Skeletal muscle tissue (tissue), 4 donors: ENCODE results near the gene PRDM16. TPM values are rescaled to one million over a fixed set of nuclear protein-coding genes. Genes with fewer than 3 reads are reported as not detected.
"Not testable (repeated sequence)": the region's sequence is repeated elsewhere in the genome, so short reads cannot be mapped to it uniquely, and the experiment has no call there.

ENCODE experiments used
- H3K27ac ChIP-seq: one replicate; pipeline ENCODE4 v1.7.0; 2013; ENCODE audit warnings: mild to moderate bottlenecking, low read depth, low read length, inconsistent platforms
- H3K27me3 ChIP-seq, 3 donors: one replicate each; pipeline ENCODE4 v1.7.0; 2013; ENCODE audit warnings: low read length in 3 of 3; ENCODE audit not compliant: control insufficient read depth in 3 of 3, insufficient read depth in 3 of 3
- H3K36me3 ChIP-seq, 3 donors: one replicate each; pipeline ENCODE4 v1.7.0; 2013; ENCODE audit warnings: low read length in 3 of 3; ENCODE audit not compliant: control insufficient read depth in 3 of 3, insufficient read depth in 3 of 3
- H3K4me1 ChIP-seq, 3 donors: one replicate each; pipeline ENCODE4 v1.7.0; 2013; ENCODE audit warnings: low read length in 3 of 3, mild to moderate bottlenecking in 3 of 3; ENCODE audit not compliant: control insufficient read depth in 3 of 3, insufficient read depth in 3 of 3
- H3K4me3 ChIP-seq, 3 donors: one replicate each; pipeline ENCODE4 v1.7.0; 2013; ENCODE audit warnings: low read length in 3 of 3
- H3K9ac ChIP-seq, 3 donors: one replicate each; pipeline ENCODE4 v1.7.0; 2013; ENCODE audit warnings: low read length in 3 of 3, mild to moderate bottlenecking in 3 of 3, moderate library complexity in 2 of 3, low read depth in 1 of 3
- H3K9me3 ChIP-seq, 3 donors: one replicate each; pipeline ENCODE4 v1.7.0; 2013; ENCODE audit warnings: low read length in 3 of 3; ENCODE audit not compliant: control insufficient read depth in 3 of 3
- total RNA-seq: library from RNA; depleted of rRNA; stranded (reverse); fragments of >200 nt; gene quantifications from one replicate; pipeline ENCODE4 v1.2.3, GENCODE V29; 2014
- donor health status: Osteomylitis.

The PRDM16 gene
- total RNA-seq, 1 donor from 2014 or later, result 4.7 TPM

GRCh38 chr1:3087049-3087448, 18.0 kb downstream of the PRDM16 start:
- Histone ChIP-seq H3K4me1 (no peaks in the 10 kb centered on the region), H3K9me3 (no peaks in the 10 kb centered on the region), H3K4me3 (no peak overlapping the region), H3K36me3 (no peaks in the 10 kb centered on the region), H3K9ac (no peak overlapping the region), H3K27ac (no peak overlapping the region), H3K27me3 (peaks cover 0 to 33% (median 8%) of the 10 kb centered on the region in 3 donors)

GRCh38 chr1:3087946-3088668, 19.1 kb downstream of the PRDM16 start:
- not testable (repeated sequence) for H3K27ac ChIP-seq, H3K36me3 ChIP-seq, H3K9ac ChIP-seq, H3K4me3 ChIP-seq, H3K4me1 ChIP-seq, H3K9me3 ChIP-seq
- H3K27me3 ChIP-seq, result peaks cover 0 to 44% (median 11%) of the 10 kb centered on the region in 3 donors

- Histone ChIP-seq H3K4me1 (peaks cover 0 to 8% (median 4%) of the 10 kb centered on the region in 3 donors), H3K36me3 (no peaks in the 10 kb centered on the region)
These were observed 20.5 kb downstream of the PRDM16 start for GRCh38 chr1:3089490-3089889.

GRCh38 chr1:3091334-3091733, 22.3 kb downstream of the PRDM16 start:
- Histone ChIP-seq H3K9me3 (no peaks in the 10 kb centered on the region), H3K27ac (no peak overlapping the region), H3K4me3 (no peak overlapping the region), H3K4me1 (peaks cover 0 to 11% (median 4%) of the 10 kb centered on the region in 3 donors), H3K27me3 (peaks cover 0 to 49% (median 11%) of the 10 kb centered on the region in 3 donors), H3K36me3 (no peaks in the 10 kb centered on the region), H3K9ac (no peak overlapping the region)

More at GRCh38 chr1:3089490-3089889, 20.5 kb downstream of the PRDM16 start:
- Histone ChIP-seq H3K4me3 (no peak overlapping the region), H3K27ac (no peak overlapping the region), H3K9me3 (no peaks in the 10 kb centered on the region), H3K27me3 (peaks cover 0 to 48% (median 11%) of the 10 kb centered on the region in 3 donors), H3K9ac (no peak overlapping the region)

GRCh38 chr1:3092530-3092929, 23.5 kb downstream of the PRDM16 start:
- H3K27ac ChIP-seq, result no peak overlapping the region
- H3K9me3 ChIP-seq, result no peaks in the 10 kb centered on the region
- H3K4me1 ChIP-seq, result peaks cover 0 to 11% (median 4%) of the 10 kb centered on the region in 3 donors
- no peak overlapping the region for H3K9ac ChIP-seq
- H3K36me3 ChIP-seq, result no peaks in the 10 kb centered on the region
- H3K27me3 ChIP-seq, result peaks cover 0 to 50% (median 11%) of the 10 kb centered on the region in 3 donors
- no peak overlapping the region for H3K4me3 ChIP-seq

- Histone ChIP-seq H3K9ac (peak overlapping the region in 1 of 3 donors; percentile 38), H3K4me3 (no peak overlapping the region), H3K36me3 (no peaks in the 10 kb centered on the region), H3K4me1 (peaks cover 0 to 11% (median 4%) of the 10 kb centered on the region in 3 donors), H3K27ac (no peak overlapping the region), H3K27me3 (peaks cover 0 to 57% (median 15%) of the 10 kb centered on the region in 3 donors), H3K9me3 (no peaks in the 10 kb centered on the region)
These were observed 25.1 kb downstream of the PRDM16 start for GRCh38 chr1:3093898-3094626.

- Histone ChIP-seq H3K9ac (no peak overlapping the region), H3K4me1 (peaks cover 0 to 11% (median 4%) of the 10 kb centered on the region in 3 donors), H3K27me3 (peaks cover 0 to 55% (median 17%) of the 10 kb centered on the region in 3 donors), H3K9me3 (no peaks in the 10 kb centered on the region), H3K4me3 (no peak overlapping the region), H3K27ac (no peak overlapping the region), H3K36me3 (no peaks in the 10 kb centered on the region)
These were observed 26.1 kb downstream of the PRDM16 start for GRCh38 chr1:3094863-3095780.

DNA sequence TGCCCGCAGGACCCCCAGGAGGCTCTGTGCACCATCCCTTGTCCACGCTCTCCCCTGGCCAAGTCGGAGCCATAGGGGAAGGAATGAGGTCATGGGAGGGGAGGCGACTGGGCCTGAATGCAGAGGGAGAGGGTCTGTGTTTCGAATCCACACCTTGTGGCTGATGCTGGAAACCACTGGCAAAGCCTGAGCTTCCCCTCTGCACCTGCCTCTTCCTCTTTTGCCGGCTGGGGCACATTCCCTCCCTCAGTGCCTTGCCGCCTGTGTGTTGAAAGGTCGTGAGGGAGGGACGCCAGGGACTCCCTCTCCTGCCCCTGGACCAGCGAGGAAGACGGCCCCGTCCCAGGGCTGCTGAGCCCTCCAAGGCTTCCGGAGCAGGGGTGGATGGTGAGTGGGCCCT, 27.3 kb downstream of the PRDM16 start:
- Histone ChIP-seq H3K27ac (no peak overlapping the region), H3K36me3 (no peaks in the 10 kb centered on the region), H3K9me3 (no peaks in the 10 kb centered on the region), H3K4me1 (peaks cover 0 to 11% (median 4%) of the 10 kb centered on the region in 3 donors), H3K27me3 (peaks cover 0 to 48% (median 15%) of the 10 kb centered on the region in 3 donors), H3K9ac (no peak overlapping the region), H3K4me3 (no peak overlapping the region)

DNA sequence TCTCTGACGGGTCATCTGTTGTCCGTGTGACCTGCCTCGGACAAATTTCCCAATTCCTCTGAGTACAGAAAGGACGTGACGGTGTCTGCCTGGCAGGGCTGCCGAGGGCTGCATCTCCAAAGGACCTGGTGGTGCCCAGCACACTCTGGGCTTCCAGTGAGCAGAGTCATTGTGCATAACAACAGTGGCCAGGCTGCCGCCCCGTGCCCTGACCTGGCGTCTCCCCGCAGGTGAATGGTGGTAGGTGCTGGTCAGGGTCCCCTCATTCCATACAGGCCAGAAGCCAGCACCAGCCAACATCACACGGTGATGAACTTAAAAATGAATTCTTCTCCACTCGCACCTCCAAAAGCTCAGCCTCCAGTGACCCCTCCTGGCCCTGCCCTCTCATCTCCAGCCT, 28.2 kb downstream of the PRDM16 start:
- no peak overlapping the region for H3K4me3 ChIP-seq
- peaks cover 0 to 40% (median 15%) of the 10 kb centered on the region in 3 donors for H3K27me3 ChIP-seq
- H3K9ac ChIP-seq, result no peak overlapping the region
- H3K36me3 ChIP-seq, result no peaks in the 10 kb centered on the region
- peaks cover 0 to 11% (median 4%) of the 10 kb centered on the region in 3 donors for H3K4me1 ChIP-seq
- H3K27ac ChIP-seq, result no peak overlapping the region
- H3K9me3 ChIP-seq, result no peaks in the 10 kb centered on the region
